Peyer's patch (tissue), 4 donors: Measurements from ENCODE around the gene SYTL2.

Experiments
- POLR2A ChIP-seq, 2 donors: fragments of 450-650 bp; IDR thresholded peaks; one replicate each; pipeline ENCODE4 v1.5.1; 2017; ENCODE audit warnings: antibody characterized with exemption in 2 of 2, mild to moderate bottlenecking in 2 of 2, moderate library complexity in 2 of 2
- TF ChIP-seq, protein P1 (sequence below), 6 experiments: fragments of 450-650 bp in 4 of 6; fragments of 200-600 bp in 2 of 6; sonication (generic) in 1 of 6; IDR thresholded peaks; one replicate each; pipeline ENCODE4 v1.5.1; 2017 to 2019; ENCODE audit warnings: antibody characterized with exemption in 6 of 6, mild to moderate bottlenecking in 3 of 6, moderate library complexity in 1 of 6

DNA sequence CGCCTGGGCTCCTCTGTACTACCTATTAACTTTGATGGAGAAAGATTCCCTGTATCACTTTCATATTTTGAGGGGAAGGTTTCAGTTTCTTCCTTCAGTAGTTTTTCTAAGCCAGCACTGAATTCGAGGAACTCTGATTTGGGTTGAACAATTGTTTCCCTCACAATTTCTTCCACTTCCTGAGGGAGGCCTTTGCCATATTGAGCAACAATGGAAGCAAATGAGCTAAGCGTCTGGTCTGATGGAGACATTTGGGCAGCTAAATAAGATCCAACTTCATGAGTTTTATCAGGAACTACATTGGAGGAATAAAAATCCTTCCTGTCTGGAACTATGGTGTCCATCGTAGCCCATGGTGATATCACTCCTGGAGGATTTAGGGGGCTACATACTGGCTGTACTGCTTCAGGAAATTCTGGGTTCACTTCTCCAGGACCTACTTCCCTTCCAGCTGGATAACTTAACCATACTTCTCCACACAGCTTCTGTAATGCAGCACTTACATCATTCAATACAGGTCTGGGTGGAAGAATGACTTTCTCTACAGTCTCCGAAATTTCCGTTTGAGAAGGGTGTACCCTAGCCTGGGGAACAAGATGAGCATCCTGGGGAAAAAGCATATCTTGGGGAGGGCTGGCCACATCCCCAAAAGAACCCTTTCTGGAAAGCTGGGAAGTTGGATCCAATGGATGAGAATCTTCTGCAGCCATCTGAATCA, 86.0 kb downstream of the SYTL2 start:
- TF ChIP-seq, protein P1, sequence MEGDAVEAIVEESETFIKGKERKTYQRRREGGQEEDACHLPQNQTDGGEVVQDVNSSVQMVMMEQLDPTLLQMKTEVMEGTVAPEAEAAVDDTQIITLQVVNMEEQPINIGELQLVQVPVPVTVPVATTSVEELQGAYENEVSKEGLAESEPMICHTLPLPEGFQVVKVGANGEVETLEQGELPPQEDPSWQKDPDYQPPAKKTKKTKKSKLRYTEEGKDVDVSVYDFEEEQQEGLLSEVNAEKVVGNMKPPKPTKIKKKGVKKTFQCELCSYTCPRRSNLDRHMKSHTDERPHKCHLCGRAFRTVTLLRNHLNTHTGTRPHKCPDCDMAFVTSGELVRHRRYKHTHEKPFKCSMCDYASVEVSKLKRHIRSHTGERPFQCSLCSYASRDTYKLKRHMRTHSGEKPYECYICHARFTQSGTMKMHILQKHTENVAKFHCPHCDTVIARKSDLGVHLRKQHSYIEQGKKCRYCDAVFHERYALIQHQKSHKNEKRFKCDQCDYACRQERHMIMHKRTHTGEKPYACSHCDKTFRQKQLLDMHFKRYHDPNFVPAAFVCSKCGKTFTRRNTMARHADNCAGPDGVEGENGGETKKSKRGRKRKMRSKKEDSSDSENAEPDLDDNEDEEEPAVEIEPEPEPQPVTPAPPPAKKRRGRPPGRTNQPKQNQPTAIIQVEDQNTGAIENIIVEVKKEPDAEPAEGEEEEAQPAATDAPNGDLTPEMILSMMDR (IDR thresholded peaks at IDR 0.05) = no peak
- no peak for TF ChIP-seq POLR2A (IDR thresholded peaks at IDR 0.05)
